ENCODE results near the gene SOX21. TPM values are rescaled to one million over a fixed set of nuclear protein-coding genes. Genes with fewer than 3 reads are reported as not detected.

The SOX21 gene
- polyA plus RNA-seq, 1 donor (not counting 4 experiments of a cell fraction or from before 2014, with no cell fraction given): not detected

GRCh38 chr13:94661406-94661805 is 50.9 kb downstream of the SOX21 start:
- no peaks in the 10 kb centered on the region for H3K79me2 ChIP-seq (ENCODE audit: control insufficient read depth, insufficient read depth, low read length)
- no peak overlapping the region for H3K27ac ChIP-seq (ENCODE audit: control insufficient read depth, insufficient read depth, low read length)
- DNase-seq (ENCODE audit: low read depth, low spot score) (no peak), FAIRE-seq (no peak)
- H3K27me3 ChIP-seq (ENCODE audit: control insufficient read depth, extremely low read depth, insufficient read depth, low read length): no peaks in the 10 kb centered on the region
- no peaks in the 10 kb centered on the region for H3K9me1 ChIP-seq (ENCODE audit: control insufficient read depth, extremely low read depth, insufficient read depth, low read length)
- H3K9ac ChIP-seq (ENCODE audit: control insufficient read depth, extremely low read depth, insufficient read depth, low read length): no peak overlapping the region
- no peaks in the 10 kb centered on the region for H3K9me3 ChIP-seq (ENCODE audit: control insufficient read depth, low read depth, low read length)
- H3K4me3 ChIP-seq (ENCODE audit: control insufficient read depth in 2 of 3, extremely low read depth in 1 of 3, insufficient read depth in 2 of 3, low read depth in 1 of 3, low read length in 3 of 3): no peak overlapping the region
- H4K20me1 ChIP-seq (ENCODE audit: control insufficient read depth, extremely low read depth, insufficient read depth, low read length): no peaks in the 10 kb centered on the region
- H3K4me1 ChIP-seq (ENCODE audit: control insufficient read depth, extremely low read depth, insufficient read depth, low read length): peaks cover 17% of the 10 kb centered on the region
- H2AFZ ChIP-seq (ENCODE audit: control insufficient read depth, low read length): no peak overlapping the region
- dilution Hi-C loops (cut with MboI; ENCODE audit: extremely low pct_ligation_motif_present, low sequenced_read_pairs): no loop called here
- H3K36me3 ChIP-seq (ENCODE audit: control insufficient read depth in 2 of 2, extremely low read depth in 1 of 2, insufficient read depth in 2 of 2, low read length in 2 of 2): no peaks in the 10 kb centered on the region
- TF ChIP-seq CTCF (optimal IDR thresholded peaks at IDR 0.05 in 1 of 3, IDR thresholded peaks at IDR 0.05 in 1 of 3, conservative IDR thresholded peaks at IDR 0.05 in 1 of 3; ENCODE audit: extremely low read depth in 1 of 3, insufficient read depth in 2 of 3, low read length in 3 of 3) (no peak), EZH2 (IDR thresholded peaks at IDR 0.05; ENCODE audit: low read length) (no peak)
- no peak overlapping the region for H3K4me2 ChIP-seq (ENCODE audit: control insufficient read depth, extremely low read depth, insufficient read depth, low read depth, low read length)

GRCh38 chr13:94660695-94661326 is 51.5 kb downstream of the SOX21 start:
- Histone ChIP-seq H3K4me3 (ENCODE audit: control insufficient read depth in 2 of 3, extremely low read depth in 1 of 3, insufficient read depth in 2 of 3, low read depth in 1 of 3, low read length in 3 of 3) (no peak overlapping the region), H3K36me3 (ENCODE audit: control insufficient read depth in 2 of 2, extremely low read depth in 1 of 2, insufficient read depth in 2 of 2, low read length in 2 of 2) (no peaks in the 10 kb centered on the region), H3K27me3 (ENCODE audit: control insufficient read depth, extremely low read depth, insufficient read depth, low read length) (no peaks in the 10 kb centered on the region), H4K20me1 (ENCODE audit: control insufficient read depth, extremely low read depth, insufficient read depth, low read length) (no peaks in the 10 kb centered on the region), H3K4me1 (ENCODE audit: control insufficient read depth, extremely low read depth, insufficient read depth, low read length) (peaks cover 16% of the 10 kb centered on the region), H2AFZ (ENCODE audit: control insufficient read depth, low read length) (no peak overlapping the region), H3K9me3 (ENCODE audit: control insufficient read depth, low read depth, low read length) (no peaks in the 10 kb centered on the region), H3K9me1 (ENCODE audit: control insufficient read depth, extremely low read depth, insufficient read depth, low read length) (no peaks in the 10 kb centered on the region), H3K4me2 (ENCODE audit: control insufficient read depth, extremely low read depth, insufficient read depth, low read depth, low read length) (no peak overlapping the region), H3K27ac (ENCODE audit: control insufficient read depth, insufficient read depth, low read length) (no peak overlapping the region), H3K9ac (ENCODE audit: control insufficient read depth, extremely low read depth, insufficient read depth, low read length) (no peak overlapping the region), H3K79me2 (ENCODE audit: control insufficient read depth, insufficient read depth, low read length) (no peaks in the 10 kb centered on the region)
- no peak for TF ChIP-seq EZH2 (IDR thresholded peaks at IDR 0.05; ENCODE audit: low read length)
- TF ChIP-seq CTCF (optimal IDR thresholded peaks at IDR 0.05 in 1 of 3, IDR thresholded peaks at IDR 0.05 in 1 of 3, conservative IDR thresholded peaks at IDR 0.05 in 1 of 3; ENCODE audit: extremely low read depth in 1 of 3, insufficient read depth in 2 of 3, low read length in 3 of 3): peak in 1 of 3 experiments; percentile 25
- DNase-seq (ENCODE audit: low read depth, low spot score) (no peak), FAIRE-seq (peak; percentile 9)
- dilution Hi-C loops (cut with MboI; ENCODE audit: extremely low pct_ligation_motif_present, low sequenced_read_pairs): no loop called here

Small RNA genes within 50 kb of the gene (small RNA-seq; reads per million reads assigned to genes)
- gene RN7SL585P (ENCODE audit: insufficient read length in 3 of 3, low read depth in 3 of 3, low replicate concordance in 1 of 3): 0 reads per million in 3 experiments

Other genes with a start within 250 kb of the SOX21 start
- gene DCT, start 232.9 kb downstream of the SOX21 start, polyA plus RNA-seq: 0.04 to 0.08 TPM in 2 of 3 replicates, not detected in the other
- gene TGDS, start 116.4 kb downstream of the SOX21 start, polyA plus RNA-seq: 9.7 to 19.4 TPM (median 11.1 TPM) in 3 replicates
- 5.7 to 9.9 TPM (median 6.5 TPM) in 3 replicates for gene GPR180, start 110.7 kb downstream of the SOX21 start, polyA plus RNA-seq